CD4-positive, alpha-beta T cell treated with Interleukin-17A for 4 hours (primary cell): Measurements from ENCODE around the gene MRM2.

Experiments
- DNase-seq: peaks from one replicate; pipeline ENCODE4 v3.0.0-alpha.2; 2020; ENCODE audit warnings: mixed read lengths

The MRM2 gene

GRCh38 chr7:2201686-2202360 lies 40.2 kb downstream of the MRM2 start:
- DNase-seq, result no peak

- no peak for DNase-seq
These were observed 40.9 kb downstream of the MRM2 start for GRCh38 chr7:2201128-2201527.

GRCh38 chr7:2200584-2200980 lies 41.4 kb downstream of the MRM2 start:
- DNase-seq, result no peak

GRCh38 chr7:2199956-2200583 lies 41.9 kb downstream of the MRM2 start:
- no peak for DNase-seq

GRCh38 chr7:2199528-2199927 lies 42.5 kb downstream of the MRM2 start:
- DNase-seq, result no peak

GRCh38 chr7:2198760-2199159 lies 43.2 kb downstream of the MRM2 start:
- no peak for DNase-seq

GRCh38 chr7:2198206-2198605 lies 43.8 kb downstream of the MRM2 start:
- DNase-seq, result no peak

GRCh38 chr7:2197436-2198155 lies 44.4 kb downstream of the MRM2 start:
- no peak for DNase-seq

GRCh38 chr7:2196381-2197378 lies 45.3 kb downstream of the MRM2 start:
- DNase-seq, result no peak

GRCh38 chr7:2195400-2196246 lies 46.4 kb downstream of the MRM2 start:
- no peak for DNase-seq

- no peak for DNase-seq
These were observed 48.3 kb downstream of the MRM2 start for GRCh38 chr7:2193575-2194305.

GRCh38 chr7:2192831-2193534 lies 49.0 kb downstream of the MRM2 start:
- no peak for DNase-seq

GRCh38 chr7:2191016-2191415 lies 51.0 kb downstream of the MRM2 start:
- DNase-seq, result no peak

GRCh38 chr7:2190531-2190930 lies 51.5 kb downstream of the MRM2 start:
- no peak for DNase-seq

- no peak for DNase-seq
These were observed 55.8 kb downstream of the MRM2 start for GRCh38 chr7:2186166-2186565.

GRCh38 chr7:2185715-2186114 lies 56.3 kb downstream of the MRM2 start:
- no peak for DNase-seq
